A204.1 (cell line): ENCODE measurements around the gene PADI1.

Experiments used
- FAIRE-seq: peaks from 2 replicates; lab custom pipeline; 2012; peaks lifted over from hg19 to GRCh38; lab: Jason Lieb, UNC

PADI1 gene

GRCh38 chr1:17183388-17184160, 21.4 kb upstream of the PADI1 start:
- FAIRE-seq = no peak

GRCh38 chr1:17184161-17184665, 20.7 kb upstream of the PADI1 start:
- no peak for FAIRE-seq

GRCh38 chr1:17184822-17185484, 20.0 kb upstream of the PADI1 start:
- FAIRE-seq = no peak

GRCh38 chr1:17185485-17185860, 19.5 kb upstream of the PADI1 start:
- FAIRE-seq = no peak

- FAIRE-seq = no peak
Observed at GRCh38 chr1:17186216-17186909, 18.6 kb upstream of the PADI1 start.

GRCh38 chr1:17187051-17187450, 17.9 kb upstream of the PADI1 start:
- FAIRE-seq = no peak

GRCh38 chr1:17188217-17188616, 16.7 kb upstream of the PADI1 start:
- FAIRE-seq = no peak

- no peak for FAIRE-seq
Observed at GRCh38 chr1:17188889-17189631, 15.9 kb upstream of the PADI1 start.

GRCh38 chr1:17189632-17189990, 15.3 kb upstream of the PADI1 start:
- no peak for FAIRE-seq

- no peak for FAIRE-seq
Observed at GRCh38 chr1:17190010-17190995, 14.6 kb upstream of the PADI1 start.

GRCh38 chr1:17191990-17192242, 13.0 kb upstream of the PADI1 start:
- FAIRE-seq = no peak

GRCh38 chr1:17192394-17193221, 12.3 kb upstream of the PADI1 start:
- no peak for FAIRE-seq

- no peak for FAIRE-seq
Observed at GRCh38 chr1:17193222-17194132, 11.5 kb upstream of the PADI1 start.

GRCh38 chr1:17194133-17194475, 10.8 kb upstream of the PADI1 start:
- FAIRE-seq = no peak

GRCh38 chr1:17194615-17195528, 10.1 kb upstream of the PADI1 start:
- no peak for FAIRE-seq

- no peak for FAIRE-seq
Observed at GRCh38 chr1:17195731-17196130, 9.2 kb upstream of the PADI1 start.

GRCh38 chr1:17196496-17197185, 8.3 kb upstream of the PADI1 start:
- FAIRE-seq = no peak

GRCh38 chr1:17197696-17198095, 7.2 kb upstream of the PADI1 start:
- FAIRE-seq = no peak
